Activated T-cell treated with anti-CD3 and anti-CD28 coated beads, Interleukin-2, amount 50 U/mL, for 48 hours (primary cell): Measurements from ENCODE around the gene CHCHD5.
"Not testable (repeated sequence)": the region's sequence is repeated elsewhere in the genome, so short reads cannot be mapped to it uniquely, and the experiment has no call there.

Experiments
- DNase-seq, 2 experiments: peaks; one replicate each; pipeline ENCODE4 v3.0.0-alpha.2; 2020

The CHCHD5 gene

GRCh38 chr2:112588611-112589045 lies 4.2 kb downstream of the CHCHD5 start:
- no peak for DNase-seq

GRCh38 chr2:112591413-112591812 lies 7.0 kb downstream of the CHCHD5 start:
- DNase-seq, result no peak

- DNase-seq, result no peak
Observed at GRCh38 chr2:112593736-112594135, 9.3 kb downstream of the CHCHD5 start.

GRCh38 chr2:112597537-112598322 lies 13.3 kb downstream of the CHCHD5 start:
- peak in 1 of 2 experiments; percentile 4 for DNase-seq

GRCh38 chr2:112600634-112601033 lies 16.2 kb downstream of the CHCHD5 start:
- DNase-seq, result no peak

GRCh38 chr2:112601754-112602153 lies 17.3 kb downstream of the CHCHD5 start:
- peak in 1 of 2 experiments; percentile 10 for DNase-seq

- DNase-seq, result no peak
Observed at GRCh38 chr2:112602917-112603316, 18.5 kb downstream of the CHCHD5 start.

GRCh38 chr2:112603731-112604130 lies 19.3 kb downstream of the CHCHD5 start:
- DNase-seq, result no peak

- DNase-seq, result no peak
Observed at GRCh38 chr2:112604952-112605351, 20.5 kb downstream of the CHCHD5 start.

GRCh38 chr2:112605926-112606325 lies 21.5 kb downstream of the CHCHD5 start:
- DNase-seq, result no peak

GRCh38 chr2:112606547-112606946 lies 22.1 kb downstream of the CHCHD5 start:
- no peak for DNase-seq

GRCh38 chr2:112607680-112608438 lies 23.4 kb downstream of the CHCHD5 start:
- no peak for DNase-seq

- not testable (repeated sequence) for DNase-seq
Observed at GRCh38 chr2:112609320-112609719, 24.9 kb downstream of the CHCHD5 start.

- DNase-seq, result not testable (repeated sequence)
Observed at GRCh38 chr2:112612283-112612682, 27.9 kb downstream of the CHCHD5 start.

GRCh38 chr2:112614201-112614840 lies 29.9 kb downstream of the CHCHD5 start:
- no peak for DNase-seq

- no peak for DNase-seq
Observed at GRCh38 chr2:112615051-112615450, 30.6 kb downstream of the CHCHD5 start.

GRCh38 chr2:112615798-112616197 lies 31.4 kb downstream of the CHCHD5 start:
- not testable (repeated sequence) for DNase-seq

GRCh38 chr2:112618383-112618782 lies 34.0 kb downstream of the CHCHD5 start:
- no peak for DNase-seq

- DNase-seq, result peak in 1 of 2 experiments; percentile 5
Observed at GRCh38 chr2:112621790-112622527, 37.5 kb downstream of the CHCHD5 start.

- DNase-seq, result no peak
Observed at GRCh38 chr2:112622528-112622849, 38.1 kb downstream of the CHCHD5 start.

GRCh38 chr2:112623913-112624777 lies 39.7 kb downstream of the CHCHD5 start:
- peak; percentile 75 to 78 for DNase-seq
